CD14-positive monocyte (primary cell): ENCODE data around the gene PKNOX2. TPM values are rescaled to one million over a fixed set of nuclear protein-coding genes. Genes with fewer than 3 reads are reported as not detected.

Experiments used
- DNase-seq, 3 donors: peaks; one replicate each; pipeline ENCODE4 v3.0.0-alpha.2; 2011 to 2022
- H2AFZ ChIP-seq: 2 replicates; pipeline ENCODE4 v1.6.0; 2012; ENCODE audit warnings: mild to moderate bottlenecking, low read depth, low read length, inconsistent platforms; ENCODE audit not compliant: insufficient read depth, poor library complexity, severe bottlenecking
- H3K27ac ChIP-seq, 2 donors: 1 replicate in 1 of 2; 2 replicates in 1 of 2; pipeline ENCODE4 v1.5.1; 2012 to 2013; ENCODE audit warnings: low read length in 2 of 2, control low read depth in 1 of 2, inconsistent platforms in 1 of 2, low read depth in 1 of 2, mild to moderate bottlenecking in 1 of 2
- H3K27me3 ChIP-seq, 2 donors: one replicate each; pipeline versions ENCODE4 v1.6.0 to v1.6.1; 2011 to 2013; ENCODE audit warnings: low read length in 2 of 2; ENCODE audit not compliant: control insufficient read depth in 2 of 2, insufficient read depth in 2 of 2
- H3K36me3 ChIP-seq, 2 donors: replicated peaks in 1 of 2; 1 replicate in 1 of 2; 2 replicates in 1 of 2; pipeline versions ENCODE4 v1.5.1 to v1.6.1; 2012 to 2013; ENCODE audit warnings: low read length in 2 of 2, control low read depth in 1 of 2, inconsistent platforms in 1 of 2, mild to moderate bottlenecking in 1 of 2; ENCODE audit not compliant: insufficient read depth in 2 of 2, control insufficient read depth in 1 of 2
- H3K4me1 ChIP-seq, 2 donors: 1 replicate in 1 of 2; 2 replicates in 1 of 2; pipeline versions ENCODE4 v1.5.1 to v1.6.1; 2012 to 2013; ENCODE audit warnings: low read length in 2 of 2, control low read depth in 1 of 2, inconsistent platforms in 1 of 2, mild to moderate bottlenecking in 1 of 2, moderate library complexity in 1 of 2; ENCODE audit not compliant: insufficient read depth in 2 of 2, control insufficient read depth in 1 of 2
- H3K4me2 ChIP-seq: replicated peaks from 2 replicates; pipeline ENCODE3; 2012; ENCODE audit warnings: low read length, moderate library complexity, mild to moderate bottlenecking; ENCODE audit not compliant: poor library complexity, severe bottlenecking; ENCODE audit errors: extremely low read depth
- H3K4me3 ChIP-seq, 3 experiments: fragments of 200-600 bp in 1 of 3; sonication (generic) in 1 of 3; replicated peaks in 1 of 3; 1 replicate in 2 of 3; 2 replicates in 1 of 3; pipeline ENCODE4 v1.5.1; 2011 to 2013; ENCODE audit warnings: low read length in 3 of 3, mild to moderate bottlenecking in 3 of 3, control low read depth in 2 of 3, low read depth in 2 of 3, inconsistent platforms in 1 of 3, moderate library complexity in 1 of 3
- H3K79me2 ChIP-seq: 2 replicates; pipeline ENCODE4 v1.6.0; 2012; ENCODE audit warnings: mild to moderate bottlenecking, control low read depth, inconsistent platforms, low read length, moderate library complexity; ENCODE audit not compliant: insufficient read depth
- H3K9ac ChIP-seq: 2 replicates; pipeline ENCODE4 v1.6.0; 2017; ENCODE audit warnings: low read length, mild to moderate bottlenecking; ENCODE audit not compliant: insufficient read depth, poor library complexity, severe bottlenecking
- H3K9me3 ChIP-seq, 2 donors: replicated peaks in 1 of 2; 1 replicate in 1 of 2; 2 replicates in 1 of 2; pipeline versions ENCODE4 v1.5.1 to v1.6.1; 2012 to 2013; ENCODE audit warnings: low read length in 2 of 2, control low read depth in 1 of 2; ENCODE audit not compliant: control insufficient read depth in 1 of 2, insufficient read depth in 1 of 2
- H4K20me1 ChIP-seq: 2 replicates; pipeline ENCODE4 v1.6.0; 2012; ENCODE audit warnings: mild to moderate bottlenecking, low read length, control low read depth, moderate library complexity; ENCODE audit not compliant: insufficient read depth
- H3K27ac Mint-ChIP-seq, 7 donors: one replicate each; pipeline ENCODE4 v1.8.0; 2020; ENCODE audit warnings: mild to moderate bottlenecking in 7 of 7, mixed read lengths in 7 of 7, moderate library complexity in 6 of 7, inconsistent platforms in 2 of 7
- H3K27me3 Mint-ChIP-seq, 3 donors: one replicate each; pipeline ENCODE4 v1.8.0; 2021 to 2022; ENCODE audit warnings: low read depth in 3 of 3, mild to moderate bottlenecking in 3 of 3, mixed read lengths in 3 of 3, moderate library complexity in 3 of 3, inconsistent platforms in 1 of 3
- H3K36me3 Mint-ChIP-seq, 2 donors: one replicate each; pipeline ENCODE4 v1.8.0; 2020; ENCODE audit warnings: mixed read lengths in 2 of 2, inconsistent platforms in 1 of 2, mild to moderate bottlenecking in 1 of 2
- H3K4me1 Mint-ChIP-seq: one replicate; pipeline ENCODE4 v1.8.0; 2020; ENCODE audit warnings: mild to moderate bottlenecking, mixed read lengths
- H3K4me3 Mint-ChIP-seq, 2 donors: one replicate each; pipeline ENCODE4 v1.8.0; 2020; ENCODE audit warnings: mild to moderate bottlenecking in 2 of 2, mixed read lengths in 2 of 2, moderate library complexity in 1 of 2
- H3K9me3 Mint-ChIP-seq, 7 donors: one replicate each; pipeline ENCODE4 v1.8.0; 2020 to 2022; ENCODE audit warnings: mixed read lengths in 7 of 7, mild to moderate bottlenecking in 6 of 7, moderate library complexity in 6 of 7, inconsistent platforms in 2 of 7
- CTCF ChIP-seq: fragments of 200-600 bp; IDR thresholded peaks from one replicate; pipeline ENCODE4 v1.8.0; 2022; ENCODE audit warnings: antibody characterized with exemption, mild to moderate bottlenecking
- WGBS: methylation state at CpG from one replicate; pipeline ENCODE4 v1.1.5; 2013; ENCODE audit warnings: missing lambda C conversion rate; ENCODE audit not compliant: insufficient coverage; 5-methylcytosine and 5-hydroxymethylcytosine counted together
- intact Hi-C, 2 donors: fragments of 100-400 bp; cut with micrococcal nuclease; formaldehyde crosslinking; loops; one replicate each; pipeline versions ENCODE4 v1.15.0 to v1.15.1; 2023
- polyA plus RNA-seq, 3 donors: library from polyadenylated mRNA; depleted of rRNA in 1 of 3; unstranded in 2 of 3; stranded (reverse) in 1 of 3; fragments of 300-500 nt in 2 of 3; fragments of >200 nt in 1 of 3; fragmentation: Illumina TruSeq in 2 of 3; gene quantifications; 1 replicate in 2 of 3; 2 replicates in 1 of 3; pipeline ENCODE4 v1.2.3, GENCODE V29; 2012 to 2021

Gene PKNOX2
- polyA plus RNA-seq, 3 donors, result not detected

- intact Hi-C loops, result no loop called here
- H3K27ac Mint-ChIP-seq, result peak overlapping the region in 1 of 7 donors; percentile 0
- Histone ChIP-seq H3K9me3 (no peaks in the 10 kb centered on the region), H3K79me2 (no peaks in the 10 kb centered on the region), H3K4me1 (no peaks in the 10 kb centered on the region), H3K4me3 (no peak overlapping the region), H4K20me1 (no peaks in the 10 kb centered on the region), H3K4me2 (no peak overlapping the region), H2AFZ (no peak overlapping the region), H3K36me3 (no peaks in the 10 kb centered on the region), H3K27ac (no peak overlapping the region), H3K27me3 (peaks cover 0 to 11% of the 10 kb centered on the region in 2 donors), H3K9ac (no peak overlapping the region)
- H3K27me3 Mint-ChIP-seq, result peaks cover 31 to 36% (median 35%) of the 10 kb centered on the region in 3 donors
- H3K9me3 Mint-ChIP-seq, result no peaks in the 10 kb centered on the region
- WGBS, result 100% methylated on average over 1 of the region's 5 CpGs
- no peak overlapping the region for H3K4me3 Mint-ChIP-seq
- H3K36me3 Mint-ChIP-seq, result no peaks in the 10 kb centered on the region
- H3K4me1 Mint-ChIP-seq, result no peaks in the 10 kb centered on the region
- TF ChIP-seq CTCF, result no peak
- DNase-seq, result no peak
These were observed 212.3 kb downstream of the PKNOX2 start for GRCh38 chr11:125376856-125377255.

DNA sequence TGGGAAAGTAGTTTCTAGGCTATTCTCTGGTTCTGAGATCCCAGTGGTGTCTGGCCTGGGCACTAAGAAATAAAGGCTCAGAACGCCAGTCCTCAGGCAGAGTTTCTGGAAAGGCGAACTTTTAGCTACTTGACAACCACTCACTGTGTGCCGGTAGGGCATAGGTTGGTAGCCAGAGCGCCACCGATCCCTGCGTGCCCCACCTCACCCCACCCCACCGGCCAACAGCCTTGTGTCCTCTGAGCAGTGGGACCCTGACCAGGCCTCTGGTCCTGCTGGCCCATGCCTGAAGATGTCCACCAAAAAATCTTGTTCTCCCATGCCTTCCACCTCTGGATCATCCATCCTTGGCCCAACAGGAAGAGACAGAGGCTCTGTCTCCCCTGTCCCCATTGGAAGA, 213.5 kb downstream of the PKNOX2 start:
- H3K79me2 ChIP-seq, result no peaks in the 10 kb centered on the region
- H3K4me2 ChIP-seq, result no peak overlapping the region
- no peaks in the 10 kb centered on the region for H3K9me3 ChIP-seq
- H3K9ac ChIP-seq, result no peak overlapping the region
- no peaks in the 10 kb centered on the region for H3K36me3 ChIP-seq
- Mint-ChIP-seq H3K4me1 (no peaks in the 10 kb centered on the region), H3K27ac (no peak overlapping the region), H3K9me3 (no peaks in the 10 kb centered on the region), H3K36me3 (no peaks in the 10 kb centered on the region), H3K4me3 (no peak overlapping the region), H3K27me3 (peaks cover 24 to 29% (median 24%) of the 10 kb centered on the region in 3 donors)
- H4K20me1 ChIP-seq, result no peaks in the 10 kb centered on the region
- H3K4me1 ChIP-seq, result no peaks in the 10 kb centered on the region
- WGBS, result 92% methylated on average over 7 of the region's 7 CpGs
- no peak overlapping the region for H2AFZ ChIP-seq
- no peak overlapping the region for H3K27ac ChIP-seq
- no peak for TF ChIP-seq CTCF
- intact Hi-C loops, result no loop called here
- H3K4me3 ChIP-seq, result no peak overlapping the region
- DNase-seq, result no peak
- no peaks in the 10 kb centered on the region for H3K27me3 ChIP-seq
